H9 (cell line): ENCODE measurements around the gene GRIA2. TPM values are rescaled to one million over a fixed set of nuclear protein-coding genes. Genes with fewer than 3 reads are reported as not detected.

ENCODE experiments used
- DNase-seq: peaks from one replicate; pipeline ENCODE4 v3.0.0-alpha.2; 2017
- H2AFZ ChIP-seq: one replicate; pipeline ENCODE4 v1.6.1; 2013; ENCODE audit warnings: mild to moderate bottlenecking, low read length, control low read depth, moderate library complexity
- H2AK5ac ChIP-seq: 2 replicates; pipeline ENCODE4 v1.6.1; 2013; ENCODE audit warnings: low read length, control low read depth, mixed read lengths; ENCODE audit not compliant: insufficient read length
- H2BK120ac ChIP-seq: one replicate; pipeline ENCODE4 v1.6.1; 2013; ENCODE audit warnings: low read depth, mild to moderate bottlenecking, low read length, control low read depth, inconsistent platforms; ENCODE audit not compliant: poor library complexity, severe bottlenecking
- H2BK12ac ChIP-seq: 2 replicates; pipeline ENCODE4 v1.6.1; 2013; ENCODE audit warnings: low read length, control low read depth, mixed read lengths, low read depth; ENCODE audit not compliant: insufficient read length
- H2BK15ac ChIP-seq: 2 replicates; pipeline ENCODE4 v1.6.1; 2013; ENCODE audit warnings: low read depth, low read length, control low read depth
- H2BK20ac ChIP-seq: one replicate; pipeline ENCODE4 v1.6.1; 2013; ENCODE audit warnings: low read depth, mild to moderate bottlenecking, low read length, control low read depth, inconsistent platforms; ENCODE audit not compliant: poor library complexity, severe bottlenecking
- H2BK5ac ChIP-seq: 2 replicates; pipeline ENCODE4 v1.6.1; 2013; ENCODE audit warnings: low read length, control low read depth, mixed read lengths; ENCODE audit not compliant: insufficient read length
- H3K14ac ChIP-seq: 2 replicates; pipeline ENCODE4 v1.6.1; 2013; ENCODE audit warnings: low read length, control low read depth; ENCODE audit not compliant: insufficient read depth
- H3K18ac ChIP-seq: 2 replicates; pipeline ENCODE4 v1.6.1; 2013; ENCODE audit warnings: low read depth, mild to moderate bottlenecking, mixed read lengths, low read length, control low read depth; ENCODE audit not compliant: insufficient read length
- H3K23ac ChIP-seq: 2 replicates; pipeline ENCODE4 v1.6.1; 2013; ENCODE audit warnings: low read length, control low read depth, mixed read lengths, low read depth; ENCODE audit not compliant: insufficient read length
- H3K23me2 ChIP-seq: 2 replicates; pipeline ENCODE4 v1.6.1; 2013; ENCODE audit warnings: low read depth, mild to moderate bottlenecking, mixed read lengths, low read length, control low read depth; ENCODE audit not compliant: insufficient read length, poor library complexity, severe bottlenecking
- H3K27ac ChIP-seq: 2 replicates; pipeline ENCODE4 v1.5.1; 2013; ENCODE audit warnings: low read length, control low read depth, mixed read lengths, low read depth; ENCODE audit not compliant: insufficient read length
- H3K27me3 ChIP-seq: 2 replicates; pipeline ENCODE4 v1.6.1; 2013; ENCODE audit warnings: low read length, control low read depth, inconsistent platforms; ENCODE audit not compliant: insufficient read depth
- H3K4ac ChIP-seq: 2 replicates; pipeline ENCODE4 v1.6.1; 2013; ENCODE audit warnings: low read depth, mild to moderate bottlenecking, control low read depth, inconsistent platforms, low read length, moderate library complexity
- H3K4me1 ChIP-seq: 2 replicates; pipeline ENCODE4 v1.6.1; 2013; ENCODE audit warnings: low read length, control low read depth, inconsistent platforms; ENCODE audit not compliant: insufficient read depth
- H3K4me2 ChIP-seq: 2 replicates; pipeline ENCODE4 v1.6.1; 2013; ENCODE audit warnings: low read length, control low read depth, mixed read lengths; ENCODE audit not compliant: insufficient read length, insufficient read depth
- H3K56ac ChIP-seq: 2 replicates; pipeline ENCODE4 v1.6.1; 2013; ENCODE audit warnings: low read depth, mild to moderate bottlenecking, mixed read lengths, low read length, control low read depth; ENCODE audit not compliant: insufficient read length
- H3K79me1 ChIP-seq: 2 replicates; pipeline ENCODE4 v1.6.1; 2013; ENCODE audit warnings: low read depth, mild to moderate bottlenecking, moderate library complexity, low read length, control low read depth, inconsistent platforms; ENCODE audit not compliant: insufficient read depth, poor library complexity, severe bottlenecking
- H3K79me2 ChIP-seq: 2 replicates; pipeline ENCODE4 v1.6.1; 2013; ENCODE audit warnings: low read length, control low read depth, inconsistent platforms; ENCODE audit not compliant: insufficient read depth
- H3K9ac ChIP-seq: 2 replicates; pipeline ENCODE4 v1.6.1; 2013; ENCODE audit warnings: low read length, control low read depth, mixed read lengths; ENCODE audit not compliant: insufficient read length; ENCODE audit errors: extremely low read depth
- H3K9me3 ChIP-seq: one replicate; pipeline ENCODE4 v1.6.1; 2013; ENCODE audit warnings: low read depth, low read length, inconsistent platforms; ENCODE audit not compliant: control insufficient read depth
- H3T11ph ChIP-seq: one replicate; pipeline ENCODE4 v1.6.1; 2013; ENCODE audit warnings: mild to moderate bottlenecking, low read length, control low read depth, inconsistent platforms
- H4K20me1 ChIP-seq: one replicate; pipeline ENCODE4 v1.6.1; 2013; ENCODE audit not compliant: control insufficient read depth, insufficient read length, insufficient read depth
- H4K5ac ChIP-seq: 2 replicates; pipeline ENCODE4 v1.6.1; 2013; ENCODE audit warnings: low read depth, mild to moderate bottlenecking, mixed read lengths, low read length, control low read depth; ENCODE audit not compliant: insufficient read length
- H4K8ac ChIP-seq: replicated peaks from 2 replicates; pipeline ENCODE4 v1.6.1; 2013; ENCODE audit warnings: low read length, control low read depth, mixed read lengths, low read depth; ENCODE audit not compliant: insufficient read length
- H4K91ac ChIP-seq: 2 replicates; pipeline ENCODE4 v1.6.1; 2013; ENCODE audit warnings: low read depth, mild to moderate bottlenecking, moderate library complexity, mixed read lengths, low read length, control low read depth; ENCODE audit not compliant: insufficient read length
- H3K27ac Mint-ChIP-seq, 3 experiments: 2 replicates in 2 of 3; 3 replicates in 1 of 3; pipeline ENCODE4 v1.8.0; 2020 to 2021; ENCODE audit warnings: mixed read lengths in 3 of 3, mild to moderate bottlenecking in 1 of 3, moderate library complexity in 1 of 3
- H3K27me3 Mint-ChIP-seq: 2 replicates; pipeline ENCODE4 v1.8.0; 2021; ENCODE audit warnings: low read depth, mild to moderate bottlenecking, moderate library complexity, mixed read lengths
- H3K36me3 Mint-ChIP-seq, 3 experiments: 2 replicates in 2 of 3; 3 replicates in 1 of 3; pipeline ENCODE4 v1.8.0; 2020 to 2021; ENCODE audit warnings: low read depth in 3 of 3, mixed read lengths in 3 of 3; ENCODE audit not compliant: insufficient read depth in 1 of 3
- H3K4me1 Mint-ChIP-seq, 2 experiments: 2 replicates each; pipeline ENCODE4 v1.8.0; 2020; ENCODE audit warnings: mixed read lengths in 2 of 2
- H3K4me3 Mint-ChIP-seq, 2 experiments: 2 replicates in 1 of 2; 3 replicates in 1 of 2; pipeline ENCODE4 v1.8.0; 2020 to 2021; ENCODE audit warnings: mild to moderate bottlenecking in 2 of 2, mixed read lengths in 2 of 2, moderate library complexity in 1 of 2
- H3K9me3 Mint-ChIP-seq, 2 experiments: 2 replicates in 1 of 2; 3 replicates in 1 of 2; pipeline ENCODE4 v1.8.0; 2020; ENCODE audit warnings: mild to moderate bottlenecking in 2 of 2, mixed read lengths in 2 of 2, moderate library complexity in 1 of 2
- CTCF ChIP-seq: fragments of 200-600 bp; sonication (generic); conservative IDR thresholded peaks from 3 replicates; pipeline ENCODE4 v1.8.0; 2021; ENCODE audit warnings: antibody characterized with exemption, mild to moderate bottlenecking
- WGBS: extraction: QIAGEN DNeasy Blood & Tissue Kit; methylation state at CpG from one replicate; pipeline ENCODE4 v1.1.7; 2013; ENCODE audit warnings: missing lambda C conversion rate, low lambda C conversion rate, mixed read lengths; ENCODE audit not compliant: insufficient read length; ENCODE audit errors: extremely low coverage; 5-methylcytosine and 5-hydroxymethylcytosine counted together
- total RNA-seq: library from RNA; stranded (reverse); gene quantifications from 2 replicates; pipeline ENCODE4 v1.2.1, GENCODE V29; 2021

Gene GRIA2
- total RNA-seq, 1 experiment from 2014 or later = not detected

- WGBS = no CpG with 5 or more reads among the region's 3 CpGs
- no peak overlapping the region for H3K14ac ChIP-seq
- H3K27me3 ChIP-seq = no peaks in the 10 kb centered on the region
- no peak overlapping the region for H4K91ac ChIP-seq
- no peaks in the 10 kb centered on the region for H3K79me1 ChIP-seq
- no peaks in the 10 kb centered on the region for H3K79me2 ChIP-seq
- no peak overlapping the region for H3K27ac ChIP-seq
- no peak overlapping the region for H2BK12ac ChIP-seq
- Mint-ChIP-seq H3K27me3 (no peaks in the 10 kb centered on the region), H3K36me3 (no peaks in the 10 kb centered on the region), H3K9me3 (no peaks in the 10 kb centered on the region), H3K27ac (no peak overlapping the region), H3K4me1 (peaks cover 0 to 3% of the 10 kb centered on the region in 2 experiments; a peak in 2 of 4 replicates), H3K4me3 (no peak overlapping the region)
- no peak overlapping the region for H4K8ac ChIP-seq
- H4K20me1 ChIP-seq = no peaks in the 10 kb centered on the region
- H3K18ac ChIP-seq = no peak overlapping the region
- no peak overlapping the region for H3T11ph ChIP-seq
- no peak overlapping the region for H3K23ac ChIP-seq
- H3K56ac ChIP-seq = no peak overlapping the region
- no peaks in the 10 kb centered on the region for H3K9me3 ChIP-seq
- no peak for DNase-seq
- no peaks in the 10 kb centered on the region for H3K4me1 ChIP-seq
- H4K5ac ChIP-seq = no peak overlapping the region
- no peak for TF ChIP-seq CTCF
- H3K9ac ChIP-seq = no peak overlapping the region
- H2AFZ ChIP-seq = no peak overlapping the region
- H2BK15ac ChIP-seq = no peak overlapping the region
- H3K4me2 ChIP-seq = no peak overlapping the region
- no peak overlapping the region for H2BK5ac ChIP-seq
- H2BK20ac ChIP-seq = no peak overlapping the region
- H3K4ac ChIP-seq = no peak overlapping the region
- H2AK5ac ChIP-seq = no peak overlapping the region
- no peaks in the 10 kb centered on the region for H3K23me2 ChIP-seq
- no peak overlapping the region for H2BK120ac ChIP-seq
These were observed 151.6 kb downstream of the GRIA2 start for GRCh38 chr4:157372154-157372553.
